ENCODE results near the gene FLG2. TPM values are rescaled to one million over a fixed set of nuclear protein-coding genes. Genes with fewer than 3 reads are reported as not detected.

FLG2 gene
- total RNA-seq, 2 donors from 2014 or later: 0.36 to 5.6 TPM

DNA sequence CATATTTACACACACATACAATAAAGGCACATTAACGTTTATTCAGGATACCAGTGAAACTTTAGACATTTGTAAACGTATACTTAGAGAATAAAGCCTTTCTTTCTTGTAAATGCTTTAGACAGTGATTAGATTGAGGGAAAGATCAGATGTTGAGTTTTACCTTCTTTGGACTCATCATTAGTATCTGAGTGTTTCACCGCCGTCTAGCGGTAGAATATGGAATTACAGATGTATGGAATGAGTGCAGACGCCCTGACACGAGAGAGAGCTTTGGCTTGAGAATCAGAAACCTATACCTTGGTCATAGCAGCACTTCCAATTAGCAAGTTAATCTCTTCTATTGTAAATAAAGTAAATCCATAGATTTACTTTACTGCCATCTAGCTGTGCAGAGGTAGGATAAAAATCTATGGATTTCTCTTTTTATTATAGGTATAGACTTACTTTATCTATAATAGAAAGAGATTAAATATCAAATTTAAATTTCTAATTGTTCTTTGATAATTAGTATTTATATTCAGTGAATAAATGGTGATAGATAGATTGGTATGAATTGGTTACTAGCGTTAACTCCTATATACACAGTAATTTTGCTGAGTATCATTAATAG lies 12.6 kb downstream of the FLG2 start:
- Histone ChIP-seq H3K4me3 (no peak overlapping the region), H3K36me3 (no peaks in the 10 kb centered on the region), H3K4me1 (replicated peaks) (no peaks in the 10 kb centered on the region), H3K27ac (no peak overlapping the region), H3K27me3 (replicated peaks; ENCODE audit: insufficient read depth) (no peaks in the 10 kb centered on the region), H3K9me3 (no peaks in the 10 kb centered on the region)
- peak; percentile 54 for DNase-seq (ENCODE audit: low spot score)
- 18% methylated on average over 8 of the region's 8 CpGs for WGBS
- TF ChIP-seq POLR2AphosphoS5 (IDR thresholded peaks at IDR 0.05): no peak
- TF ChIP-seq, protein P1, sequence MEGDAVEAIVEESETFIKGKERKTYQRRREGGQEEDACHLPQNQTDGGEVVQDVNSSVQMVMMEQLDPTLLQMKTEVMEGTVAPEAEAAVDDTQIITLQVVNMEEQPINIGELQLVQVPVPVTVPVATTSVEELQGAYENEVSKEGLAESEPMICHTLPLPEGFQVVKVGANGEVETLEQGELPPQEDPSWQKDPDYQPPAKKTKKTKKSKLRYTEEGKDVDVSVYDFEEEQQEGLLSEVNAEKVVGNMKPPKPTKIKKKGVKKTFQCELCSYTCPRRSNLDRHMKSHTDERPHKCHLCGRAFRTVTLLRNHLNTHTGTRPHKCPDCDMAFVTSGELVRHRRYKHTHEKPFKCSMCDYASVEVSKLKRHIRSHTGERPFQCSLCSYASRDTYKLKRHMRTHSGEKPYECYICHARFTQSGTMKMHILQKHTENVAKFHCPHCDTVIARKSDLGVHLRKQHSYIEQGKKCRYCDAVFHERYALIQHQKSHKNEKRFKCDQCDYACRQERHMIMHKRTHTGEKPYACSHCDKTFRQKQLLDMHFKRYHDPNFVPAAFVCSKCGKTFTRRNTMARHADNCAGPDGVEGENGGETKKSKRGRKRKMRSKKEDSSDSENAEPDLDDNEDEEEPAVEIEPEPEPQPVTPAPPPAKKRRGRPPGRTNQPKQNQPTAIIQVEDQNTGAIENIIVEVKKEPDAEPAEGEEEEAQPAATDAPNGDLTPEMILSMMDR (IDR thresholded peaks at IDR 0.05): peak in 3 of 4 experiments; percentile 48 to 65 (median 63)
- no peak for TF ChIP-seq POLR2A (IDR thresholded peaks at IDR 0.05)
- intact Hi-C loops (cut with DNase I): no loop called here

DNA sequence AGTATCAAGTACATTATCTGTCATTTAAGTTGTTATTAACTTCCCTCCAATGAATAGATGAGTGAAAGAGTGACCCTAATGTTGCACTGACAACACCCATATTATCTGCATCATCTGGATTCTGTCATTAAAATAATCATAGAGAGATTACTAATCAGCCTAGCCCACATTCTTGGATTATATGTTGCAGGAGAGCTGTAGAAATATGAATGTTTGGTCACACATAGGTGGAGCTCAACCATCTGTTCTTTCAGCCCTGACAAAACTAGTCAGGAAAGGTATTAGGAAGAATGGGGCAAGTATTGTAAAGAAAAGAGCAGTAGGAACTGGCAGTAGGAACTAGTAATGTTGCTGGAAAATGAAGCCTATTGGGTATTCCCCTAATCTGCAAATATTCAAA lies 15.4 kb downstream of the FLG2 start:
- Histone ChIP-seq H3K4me1 (replicated peaks) (no peaks in the 10 kb centered on the region), H3K27me3 (replicated peaks; ENCODE audit: insufficient read depth) (no peaks in the 10 kb centered on the region), H3K9me3 (no peaks in the 10 kb centered on the region), H3K36me3 (no peaks in the 10 kb centered on the region), H3K4me3 (no peak overlapping the region), H3K27ac (no peak overlapping the region)
- no peak for DNase-seq (ENCODE audit: low spot score)
- TF ChIP-seq POLR2AphosphoS5 (IDR thresholded peaks at IDR 0.05) (no peak), POLR2A (IDR thresholded peaks at IDR 0.05) (no peak)
- TF ChIP-seq, protein P1 (IDR thresholded peaks at IDR 0.05): no peak
- intact Hi-C loops (cut with DNase I): no loop called here

DNA sequence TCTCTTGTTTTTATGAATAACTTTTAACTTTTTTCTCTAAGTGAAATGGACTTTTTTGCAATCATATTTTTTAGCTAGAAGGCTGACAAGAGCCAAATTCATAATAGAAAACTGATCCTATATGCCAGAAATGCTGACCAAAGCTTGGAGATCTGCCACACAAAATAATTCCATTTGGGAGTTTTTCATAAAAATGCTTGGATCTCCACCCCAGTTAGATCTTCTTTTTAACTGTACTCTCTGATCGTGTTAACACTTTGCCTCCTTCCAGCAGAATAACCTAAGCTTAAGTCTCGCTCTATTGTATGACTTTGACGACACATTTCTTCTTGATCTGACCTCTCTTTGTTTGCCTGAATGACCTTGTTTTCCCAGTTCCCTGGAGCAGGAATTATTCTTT lies 16.8 kb downstream of the FLG2 start:
- Histone ChIP-seq H3K4me3 (no peak overlapping the region), H3K36me3 (no peaks in the 10 kb centered on the region), H3K9me3 (no peaks in the 10 kb centered on the region), H3K27ac (no peak overlapping the region), H3K27me3 (replicated peaks; ENCODE audit: insufficient read depth) (no peaks in the 10 kb centered on the region), H3K4me1 (replicated peaks) (no peaks in the 10 kb centered on the region)
- no peak for DNase-seq (ENCODE audit: low spot score)
- TF ChIP-seq, protein P1 (IDR thresholded peaks at IDR 0.05): no peak
- TF ChIP-seq POLR2A (IDR thresholded peaks at IDR 0.05) (no peak), POLR2AphosphoS5 (IDR thresholded peaks at IDR 0.05) (no peak)
- WGBS: 78% methylated on average over 3 of the region's 3 CpGs
- intact Hi-C loops (cut with DNase I): no loop called here

DNA sequence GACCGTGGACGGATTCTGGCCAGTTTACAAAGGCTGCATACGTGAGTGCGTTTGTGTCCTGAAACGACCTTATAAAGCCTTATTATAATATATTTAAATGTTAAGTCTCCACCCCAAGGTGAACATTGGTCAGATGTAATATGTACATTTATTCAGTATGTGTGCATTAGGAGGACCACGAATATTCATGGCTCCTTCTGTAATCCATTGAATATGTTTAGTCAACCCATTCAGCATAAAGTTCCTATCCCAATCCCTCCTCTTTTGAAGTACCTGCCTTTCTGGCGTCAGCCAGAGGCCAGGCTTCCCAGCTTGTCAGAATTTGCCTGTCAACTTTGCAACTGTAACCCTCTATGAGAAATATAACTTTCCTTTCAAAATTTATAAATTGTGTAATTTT lies 24.4 kb downstream of the FLG2 start:
- DNase-seq (ENCODE audit: low spot score): no peak
- TF ChIP-seq, protein P1 (IDR thresholded peaks at IDR 0.05): no peak
- TF ChIP-seq POLR2AphosphoS5 (IDR thresholded peaks at IDR 0.05): no peak
- TF ChIP-seq POLR2A (IDR thresholded peaks at IDR 0.05): no peak
- no peaks in the 10 kb centered on the region for H3K27me3 ChIP-seq (replicated peaks; ENCODE audit: insufficient read depth)
- H3K36me3 ChIP-seq: no peaks in the 10 kb centered on the region
- 72% methylated on average over 7 of the region's 7 CpGs for WGBS
- H3K9me3 ChIP-seq: no peaks in the 10 kb centered on the region
- no peaks in the 10 kb centered on the region for H3K4me1 ChIP-seq (replicated peaks)
- H3K27ac ChIP-seq: no peak overlapping the region
- intact Hi-C loops (cut with DNase I): no loop called here
- no peak overlapping the region for H3K4me3 ChIP-seq

DNA sequence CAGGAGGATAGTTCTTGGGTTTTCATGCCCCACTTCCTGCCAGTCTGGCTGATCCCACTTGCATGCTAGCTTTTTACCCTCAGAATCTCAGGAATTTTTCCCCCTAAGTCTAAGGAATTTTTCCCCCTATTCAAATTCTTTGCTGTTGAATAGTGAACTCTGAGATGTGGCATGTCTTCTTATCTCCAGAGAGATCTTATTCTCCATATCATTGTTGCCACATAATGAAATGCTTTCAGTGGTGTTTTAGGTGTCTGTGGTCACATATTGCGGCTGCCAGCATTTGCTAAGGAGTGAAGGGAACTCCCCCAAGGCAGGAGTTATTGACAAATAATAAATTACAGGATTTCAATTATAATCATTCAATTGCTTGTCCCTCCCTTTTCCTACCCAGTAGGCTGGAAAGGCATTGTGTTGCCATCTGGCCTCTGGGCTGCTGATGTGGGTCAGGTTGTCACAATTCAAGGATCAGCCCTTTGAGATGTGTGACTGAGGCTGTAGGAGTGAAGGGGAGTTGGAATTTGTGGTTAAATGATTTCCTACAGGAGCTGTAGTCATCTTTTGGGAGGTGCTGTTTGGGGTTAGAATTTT lies 30.9 kb downstream of the FLG2 start:
- Histone ChIP-seq H3K4me1 (replicated peaks) (no peaks in the 10 kb centered on the region), H3K27me3 (replicated peaks; ENCODE audit: insufficient read depth) (no peaks in the 10 kb centered on the region), H3K27ac (no peak overlapping the region), H3K36me3 (no peaks in the 10 kb centered on the region), H3K9me3 (no peaks in the 10 kb centered on the region), H3K4me3 (no peak overlapping the region)
- WGBS: 92% methylated on average over 1 of the region's 1 CpG
- intact Hi-C loops (cut with DNase I): no loop called here
- DNase-seq (ENCODE audit: low spot score): no peak
- TF ChIP-seq POLR2AphosphoS5 (IDR thresholded peaks at IDR 0.05) (no peak), POLR2A (IDR thresholded peaks at IDR 0.05) (no peak)
- TF ChIP-seq, protein P1 (IDR thresholded peaks at IDR 0.05): no peak

All from prostate gland (tissue), 2 donors.